DOHH2 (cell line): ENCODE data around the gene ATF6B.

Experiments
- H3F3A ChIP-seq: fragments of 200-600 bp; sonication (generic), shearing (Covaris generic); 2 replicates; pipeline ENCODE4 v1.6.0; 2016; ENCODE audit warnings: antibody characterized with exemption, mild to moderate bottlenecking; ENCODE audit not compliant: control insufficient read depth, insufficient read depth
- H3K27ac ChIP-seq: fragments of 200-600 bp; sonication (generic); 2 replicates; pipeline ENCODE4 v1.5.1; 2014; ENCODE audit warnings: low read depth, mild to moderate bottlenecking, low read length, moderate library complexity
- H3K27me3 ChIP-seq: fragments of 200-600 bp; sonication (generic); 2 replicates; pipeline ENCODE4 v1.6.1; 2014; ENCODE audit warnings: mild to moderate bottlenecking, low read length, mixed read lengths; ENCODE audit not compliant: control insufficient read depth
- H3K36me3 ChIP-seq: fragments of 200-600 bp; sonication (generic); 2 replicates; pipeline ENCODE4 v1.6.1; 2014; ENCODE audit warnings: mild to moderate bottlenecking, low read length, moderate library complexity, mixed read lengths; ENCODE audit not compliant: control insufficient read depth
- H3K4me1 ChIP-seq: fragments of 200-600 bp; sonication (generic); 2 replicates; pipeline ENCODE4 v1.6.1; 2014; ENCODE audit warnings: mild to moderate bottlenecking, low read length, mixed read lengths; ENCODE audit not compliant: control insufficient read depth
- H3K4me2 ChIP-seq: fragments of 200-600 bp; sonication (generic); 2 replicates; pipeline ENCODE4 v1.6.0; 2014; ENCODE audit warnings: mild to moderate bottlenecking, low read length, moderate library complexity
- H3K4me3 ChIP-seq: fragments of 200-600 bp; sonication (generic); 2 replicates; pipeline ENCODE4 v1.5.1; 2014; ENCODE audit warnings: mild to moderate bottlenecking, low read length, mixed read lengths
- H3K79me2 ChIP-seq: fragments of 200-600 bp; sonication (generic); 2 replicates; pipeline ENCODE4 v1.6.1; 2014; ENCODE audit warnings: mild to moderate bottlenecking, low read length, mixed read lengths; ENCODE audit not compliant: control insufficient read depth
- H3K9me2 ChIP-seq: fragments of 200-600 bp; sonication (generic); replicated peaks from 2 replicates; pipeline ENCODE4 v1.6.1; 2014; ENCODE audit warnings: mild to moderate bottlenecking, low read length, mixed read lengths; ENCODE audit not compliant: control insufficient read depth
- H3K9me3 ChIP-seq: fragments of 200-600 bp; sonication (generic); 2 replicates; pipeline ENCODE4 v1.6.1; 2014; ENCODE audit warnings: antibody characterized with exemption, low read length, mixed read lengths; ENCODE audit not compliant: control insufficient read depth, insufficient read depth
- H4K20me1 ChIP-seq: fragments of 200-600 bp; sonication (generic); 2 replicates; pipeline ENCODE4 v1.6.0; 2014; ENCODE audit warnings: low read depth, mild to moderate bottlenecking, antibody characterized with exemption, low read length, moderate library complexity; ENCODE audit not compliant: control insufficient read depth, insufficient read depth
- EZH2phosphoT487 ChIP-seq: fragments of 200-600 bp; sonication (generic); IDR thresholded peaks from 2 replicates; pipeline ENCODE4 v1.6.1; 2017; ENCODE audit warnings: borderline replicate concordance, mild to moderate bottlenecking, antibody characterized with exemption, low read length, moderate library complexity, mixed read lengths
- TF ChIP-seq, protein P1 (sequence below): fragments of 200-600 bp; sonication (generic); IDR thresholded peaks from one replicate; pipeline ENCODE4 v1.5.1; 2014; ENCODE audit warnings: antibody characterized with exemption, mild to moderate bottlenecking, low read depth, low read length; ENCODE audit not compliant: poor library complexity, severe bottlenecking

The ATF6B gene

DNA sequence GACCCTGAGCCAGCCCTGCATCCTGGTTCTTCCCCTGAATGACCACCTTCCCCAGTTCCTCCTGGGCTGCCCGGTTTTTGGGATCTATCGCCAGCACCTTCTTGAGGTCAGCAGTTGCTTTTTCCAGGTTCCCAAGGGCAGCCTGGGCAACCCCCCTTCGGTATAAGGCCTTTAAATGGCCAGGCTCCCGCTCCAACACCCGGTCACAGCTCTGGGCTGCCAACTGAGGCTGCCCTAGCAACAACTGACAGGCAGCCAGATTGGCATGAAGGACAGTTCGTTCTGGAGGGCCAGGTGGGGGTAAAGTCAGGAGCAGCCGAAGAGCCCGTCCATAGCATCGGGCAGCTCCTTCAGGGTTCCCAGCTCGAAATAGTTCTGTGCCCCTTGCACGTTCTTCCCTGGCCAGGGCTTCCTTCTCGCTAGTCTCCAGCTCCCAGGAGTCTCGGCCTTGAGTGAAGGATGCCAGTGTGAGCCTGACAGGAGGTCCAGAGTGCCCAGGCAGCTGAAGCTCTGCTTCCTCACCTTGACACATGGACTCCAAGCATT is 778 bp upstream of the ATF6B start:
- TF ChIP-seq, protein P1, sequence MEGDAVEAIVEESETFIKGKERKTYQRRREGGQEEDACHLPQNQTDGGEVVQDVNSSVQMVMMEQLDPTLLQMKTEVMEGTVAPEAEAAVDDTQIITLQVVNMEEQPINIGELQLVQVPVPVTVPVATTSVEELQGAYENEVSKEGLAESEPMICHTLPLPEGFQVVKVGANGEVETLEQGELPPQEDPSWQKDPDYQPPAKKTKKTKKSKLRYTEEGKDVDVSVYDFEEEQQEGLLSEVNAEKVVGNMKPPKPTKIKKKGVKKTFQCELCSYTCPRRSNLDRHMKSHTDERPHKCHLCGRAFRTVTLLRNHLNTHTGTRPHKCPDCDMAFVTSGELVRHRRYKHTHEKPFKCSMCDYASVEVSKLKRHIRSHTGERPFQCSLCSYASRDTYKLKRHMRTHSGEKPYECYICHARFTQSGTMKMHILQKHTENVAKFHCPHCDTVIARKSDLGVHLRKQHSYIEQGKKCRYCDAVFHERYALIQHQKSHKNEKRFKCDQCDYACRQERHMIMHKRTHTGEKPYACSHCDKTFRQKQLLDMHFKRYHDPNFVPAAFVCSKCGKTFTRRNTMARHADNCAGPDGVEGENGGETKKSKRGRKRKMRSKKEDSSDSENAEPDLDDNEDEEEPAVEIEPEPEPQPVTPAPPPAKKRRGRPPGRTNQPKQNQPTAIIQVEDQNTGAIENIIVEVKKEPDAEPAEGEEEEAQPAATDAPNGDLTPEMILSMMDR = no peak
- TF ChIP-seq EZH2phosphoT487 = no peak
- Histone ChIP-seq H3K36me3 (peaks cover 40% of the 10 kb centered on the region), H3K27me3 (0 out of 2 replicates have a peak, but pooled peaks cover under 1% of the 10 kb centered on the region), H3K4me2 (peak overlapping the region; percentile 86), H3K79me2 (peaks cover 40% of the 10 kb centered on the region), H3K9me2 (no peaks in the 10 kb centered on the region), H3K4me1 (peaks cover 27% of the 10 kb centered on the region), H3F3A (0 out of 2 replicates have a peak, but pooled peaks cover 3% of the 10 kb centered on the region), H3K9me3 (no peaks in the 10 kb centered on the region), H3K27ac (0 out of 2 replicates have a peak overlapping the region, but pooled peaks have one; percentile 19), H3K4me3 (peak overlapping the region; percentile 93), H4K20me1 (0 out of 2 replicates have a peak, but pooled peaks cover 3% of the 10 kb centered on the region)

DNA sequence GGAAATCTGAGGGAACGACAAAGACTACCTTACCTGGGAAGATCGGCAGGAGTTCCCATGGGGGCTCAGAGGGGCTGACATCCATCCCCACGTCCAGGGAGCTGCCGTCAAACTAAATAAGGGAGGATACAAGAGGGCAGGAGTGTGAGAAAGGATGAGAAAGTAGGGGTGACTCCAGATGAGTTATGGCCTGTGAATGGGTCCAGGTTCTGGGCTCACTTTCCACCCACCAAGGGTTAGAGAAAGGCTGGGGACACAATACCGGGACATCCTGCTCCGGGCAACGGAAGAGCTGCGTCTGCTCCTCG is 683 bp downstream of the ATF6B start:
- H3K36me3 ChIP-seq = peaks cover 46% of the 10 kb centered on the region
- 0 out of 2 replicates have a peak, but pooled peaks cover 3% of the 10 kb centered on the region for H3F3A ChIP-seq
- peaks cover 43% of the 10 kb centered on the region for H3K79me2 ChIP-seq
- peak overlapping the region; percentile 79 for H3K4me2 ChIP-seq
- H3K4me3 ChIP-seq = peak overlapping the region; percentile 93
- H3K27ac ChIP-seq = peak overlapping the region; percentile 66; the same call in 1 of the 2 replicates
- H3K27me3 ChIP-seq = no peaks in the 10 kb centered on the region
- no peaks in the 10 kb centered on the region for H3K9me2 ChIP-seq
- H4K20me1 ChIP-seq = 0 out of 2 replicates have a peak, but pooled peaks cover 3% of the 10 kb centered on the region
- H3K4me1 ChIP-seq = peaks cover 27% of the 10 kb centered on the region
- TF ChIP-seq, protein P1 = no peak
- TF ChIP-seq EZH2phosphoT487 = no peak
- H3K9me3 ChIP-seq = no peaks in the 10 kb centered on the region

DNA sequence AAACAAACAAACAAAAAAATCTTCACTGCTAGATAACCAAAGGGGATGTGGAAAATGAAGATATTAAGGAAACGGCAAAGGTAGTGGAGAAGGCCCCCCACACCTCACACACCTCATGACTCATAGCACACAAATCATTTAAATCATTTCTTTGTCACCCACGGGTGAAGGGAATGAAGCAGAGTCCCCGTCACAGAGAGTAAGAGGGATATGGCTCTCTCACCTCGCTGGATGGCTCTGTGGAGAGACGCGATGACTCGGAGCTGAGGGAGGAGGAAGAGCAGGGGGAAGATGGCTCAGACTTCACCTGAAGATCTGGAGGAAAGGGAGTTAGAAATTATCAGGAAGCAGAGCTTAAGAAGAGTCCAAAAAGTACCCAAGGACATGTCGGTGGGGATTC is 1.2 kb downstream of the ATF6B start:
- H3K27me3 ChIP-seq = no peaks in the 10 kb centered on the region
- H4K20me1 ChIP-seq = 0 out of 2 replicates have a peak, but pooled peaks cover 3% of the 10 kb centered on the region
- H3K4me3 ChIP-seq = peak overlapping the region; percentile 93
- no peak overlapping the region for H3K27ac ChIP-seq
- H3K9me3 ChIP-seq = no peaks in the 10 kb centered on the region
- H3K9me2 ChIP-seq = no peaks in the 10 kb centered on the region
- 0 out of 2 replicates have a peak, but pooled peaks cover 3% of the 10 kb centered on the region for H3F3A ChIP-seq
- TF ChIP-seq, protein P1 = no peak
- TF ChIP-seq EZH2phosphoT487 = no peak
- peak overlapping the region; percentile 79 for H3K4me2 ChIP-seq
- peaks cover 50% of the 10 kb centered on the region for H3K36me3 ChIP-seq
- peaks cover 27% of the 10 kb centered on the region for H3K4me1 ChIP-seq
- peaks cover 43% of the 10 kb centered on the region for H3K79me2 ChIP-seq
